ENCODE measurements around the gene SYNPO.

The SYNPO gene

GRCh38 chr5:150659360-150660107 is 19.1 kb downstream of the SYNPO start:
- DNase-seq, result no peak

GRCh38 chr5:150660108-150660831 is 19.8 kb downstream of the SYNPO start:
- DNase-seq, result no peak

- no peak for DNase-seq
These were observed 20.6 kb downstream of the SYNPO start, which contains the start of gene MYOZ3 for GRCh38 chr5:150661086-150661485. TSS of gene MYOZ3 (plus strand) at chr5:150661251. CDS start at chr5:150662942, 1,691 bp downstream.

- DNase-seq, result no peak
These were observed 21.5 kb downstream of the SYNPO start for GRCh38 chr5:150661821-150662596.

GRCh38 chr5:150662731-150663516 is 22.5 kb downstream of the SYNPO start:
- no peak for DNase-seq

GRCh38 chr5:150663936-150664335 is 23.5 kb downstream of the SYNPO start:
- DNase-seq, result no peak

- DNase-seq, result no peak
These were observed 24.6 kb downstream of the SYNPO start for GRCh38 chr5:150665044-150665443.

GRCh38 chr5:150670275-150670947 is 30.0 kb downstream of the SYNPO start:
- no peak for DNase-seq

GRCh38 chr5:150670948-150671310 is 30.5 kb downstream of the SYNPO start:
- no peak for DNase-seq

- no peak for DNase-seq
These were observed 31.2 kb downstream of the SYNPO start for GRCh38 chr5:150671509-150672236.

GRCh38 chr5:150672237-150672883 is 31.9 kb downstream of the SYNPO start:
- DNase-seq, result no peak

GRCh38 chr5:150672884-150673275 is 32.4 kb downstream of the SYNPO start:
- DNase-seq, result no peak

GRCh38 chr5:150674341-150674821 is 33.9 kb downstream of the SYNPO start:
- DNase-seq, result no peak

GRCh38 chr5:150675069-150675468 is 34.6 kb downstream of the SYNPO start:
- no peak for DNase-seq

GRCh38 chr5:150676578-150676977 is 36.1 kb downstream of the SYNPO start:
- DNase-seq, result no peak

- no peak for DNase-seq
These were observed 48.7 kb downstream of the SYNPO start for GRCh38 chr5:150689120-150689519.

- no peak for DNase-seq
These were observed 50.3 kb downstream of the SYNPO start for GRCh38 chr5:150690760-150691159.

GRCh38 chr5:150692276-150692675 is 51.8 kb downstream of the SYNPO start:
- DNase-seq, result no peak

GRCh38 chr5:150694612-150695011 is 54.2 kb downstream of the SYNPO start:
- peak; percentile 32 for DNase-seq

GRCh38 chr5:150700246-150700593 is 59.8 kb downstream of the SYNPO start:
- DNase-seq, result no peak
